ENCODE data around the gene TP53RK.

Gene TP53RK

GRCh38 chr20:46660487-46660886, 28.8 kb downstream of the TP53RK start:
- Histone ChIP-seq H3K4me3 (ENCODE audit: low read depth, low read length) (no peak overlapping the region), H3K36me3 (no peaks in the 10 kb centered on the region), H3K4me1 (no peaks in the 10 kb centered on the region), H3K27me3 (no peaks in the 10 kb centered on the region), H3K9me3 (no peaks in the 10 kb centered on the region)
- TF ChIP-seq, protein P1, sequence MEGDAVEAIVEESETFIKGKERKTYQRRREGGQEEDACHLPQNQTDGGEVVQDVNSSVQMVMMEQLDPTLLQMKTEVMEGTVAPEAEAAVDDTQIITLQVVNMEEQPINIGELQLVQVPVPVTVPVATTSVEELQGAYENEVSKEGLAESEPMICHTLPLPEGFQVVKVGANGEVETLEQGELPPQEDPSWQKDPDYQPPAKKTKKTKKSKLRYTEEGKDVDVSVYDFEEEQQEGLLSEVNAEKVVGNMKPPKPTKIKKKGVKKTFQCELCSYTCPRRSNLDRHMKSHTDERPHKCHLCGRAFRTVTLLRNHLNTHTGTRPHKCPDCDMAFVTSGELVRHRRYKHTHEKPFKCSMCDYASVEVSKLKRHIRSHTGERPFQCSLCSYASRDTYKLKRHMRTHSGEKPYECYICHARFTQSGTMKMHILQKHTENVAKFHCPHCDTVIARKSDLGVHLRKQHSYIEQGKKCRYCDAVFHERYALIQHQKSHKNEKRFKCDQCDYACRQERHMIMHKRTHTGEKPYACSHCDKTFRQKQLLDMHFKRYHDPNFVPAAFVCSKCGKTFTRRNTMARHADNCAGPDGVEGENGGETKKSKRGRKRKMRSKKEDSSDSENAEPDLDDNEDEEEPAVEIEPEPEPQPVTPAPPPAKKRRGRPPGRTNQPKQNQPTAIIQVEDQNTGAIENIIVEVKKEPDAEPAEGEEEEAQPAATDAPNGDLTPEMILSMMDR (IDR thresholded peaks at IDR 0.05; ENCODE audit: low read depth, low read length): no peak
- no peak for DNase-seq

- Histone ChIP-seq H3K4me3 (ENCODE audit: low read depth, low read length) (no peak overlapping the region), H3K27me3 (peaks cover 9% of the 10 kb centered on the region; the same call in 1 of the 2 replicates), H3K36me3 (no peaks in the 10 kb centered on the region), H3K9me3 (no peaks in the 10 kb centered on the region), H3K4me1 (no peaks in the 10 kb centered on the region)
- no peak for DNase-seq
- TF ChIP-seq, protein P1 (IDR thresholded peaks at IDR 0.05; ENCODE audit: low read depth, low read length): no peak
Measured at GRCh38 chr20:46657618-46658017, 31.6 kb downstream of the TP53RK start.

- Histone ChIP-seq H3K9me3 (no peaks in the 10 kb centered on the region), H3K4me1 (no peaks in the 10 kb centered on the region), H3K36me3 (no peaks in the 10 kb centered on the region), H3K4me3 (ENCODE audit: low read depth, low read length) (no peak overlapping the region), H3K27me3 (peaks cover 9% of the 10 kb centered on the region; the same call in 1 of the 2 replicates)
- TF ChIP-seq, protein P1 (IDR thresholded peaks at IDR 0.05; ENCODE audit: low read depth, low read length): no peak
- no peak for DNase-seq
Measured at GRCh38 chr20:46657137-46657536, 32.1 kb downstream of the TP53RK start.

DNA sequence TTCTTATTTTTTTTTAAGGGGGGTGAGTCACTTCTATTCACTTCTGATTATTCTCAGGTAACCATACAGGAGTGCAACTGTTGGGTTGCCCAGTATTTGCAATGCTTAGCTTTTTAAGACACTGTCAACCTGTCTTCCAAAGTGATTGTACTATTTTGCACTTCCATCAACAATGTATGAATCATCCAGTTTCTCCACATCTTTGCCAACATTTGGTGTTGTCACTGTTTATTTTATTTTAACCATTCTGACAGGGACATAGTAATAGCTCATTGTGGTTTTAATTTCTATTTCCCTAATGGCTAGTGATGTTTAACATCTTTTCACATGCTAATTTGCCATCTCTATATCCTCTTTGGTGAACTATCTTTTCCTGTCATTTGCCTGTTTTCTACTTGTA, 36.5 kb downstream of the TP53RK start:
- peaks cover 33% of the 10 kb centered on the region for H3K27me3 ChIP-seq
- no peak for DNase-seq
- TF ChIP-seq, protein P1 (IDR thresholded peaks at IDR 0.05; ENCODE audit: low read depth, low read length): no peak

DNA sequence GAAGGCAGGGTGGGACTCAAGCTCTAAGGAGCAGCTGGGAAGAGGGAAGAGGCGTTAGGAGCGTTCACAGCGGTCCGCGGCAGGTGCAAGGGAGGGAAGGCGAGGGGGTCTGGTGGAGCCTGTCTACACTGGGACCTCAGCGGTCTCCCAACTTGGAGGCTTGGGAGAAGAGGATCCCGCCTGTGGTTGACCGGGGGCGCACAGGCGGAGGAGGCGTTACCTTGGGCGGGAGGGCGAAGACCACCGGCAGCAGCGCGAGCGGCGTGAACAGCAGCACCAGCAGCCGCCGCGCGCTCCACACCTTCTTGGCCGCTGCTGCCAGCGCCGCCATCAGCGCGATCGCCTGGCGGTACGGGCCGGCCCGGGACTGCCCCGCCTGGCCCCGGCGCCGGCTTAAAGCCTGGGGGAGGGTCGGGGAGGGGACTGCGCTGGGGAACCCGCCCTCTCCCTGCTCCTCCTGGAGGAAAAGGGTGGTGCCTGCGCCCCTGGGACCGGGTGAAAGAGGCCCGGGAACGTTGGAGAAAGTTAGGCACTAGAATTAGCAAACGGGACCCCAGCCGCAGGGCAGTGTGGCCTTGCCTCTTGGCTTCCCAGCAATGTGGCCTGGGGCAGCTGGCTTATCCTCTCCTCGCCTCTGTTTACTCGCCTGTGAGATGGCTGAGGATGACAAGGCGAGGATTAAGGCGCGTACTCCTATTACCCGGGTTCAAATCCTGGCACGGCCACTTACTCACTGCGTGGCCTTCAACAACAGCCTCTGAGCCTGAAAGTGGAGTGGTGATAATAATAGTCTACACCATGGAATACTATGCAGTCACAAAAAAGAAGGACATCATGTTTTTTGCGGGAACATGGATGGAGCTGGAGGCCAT, 37.9 kb downstream of the TP53RK start, which contains the start of gene SLC13A3:
Gene SLC13A3 (minus strand): TSS at position 369 of the 872 bp plus-strand sequence. CDS start 38 bp downstream, at position 331.
- no peak for DNase-seq
- H3K4me1 ChIP-seq: no peaks in the 10 kb centered on the region
- peaks cover 33% of the 10 kb centered on the region for H3K27me3 ChIP-seq
- no peak within 1 kb of the TSS for H3K4me3 ChIP-seq (ENCODE audit: low read depth, low read length)
- TF ChIP-seq, protein P1 (IDR thresholded peaks at IDR 0.05; ENCODE audit: low read depth, low read length): no peak
- H3K36me3 ChIP-seq: no peaks in the 10 kb centered on the region
- H3K9me3 ChIP-seq: no peaks in the 10 kb centered on the region

More for the DNA sequence above, 36.5 kb downstream of the TP53RK start:
- Histone ChIP-seq H3K9me3 (no peaks in the 10 kb centered on the region), H3K4me1 (no peaks in the 10 kb centered on the region), H3K4me3 (ENCODE audit: low read depth, low read length) (no peak overlapping the region), H3K36me3 (no peaks in the 10 kb centered on the region)

- TF ChIP-seq, protein P1 (IDR thresholded peaks at IDR 0.05; ENCODE audit: low read depth, low read length): no peak
- Histone ChIP-seq H3K9me3 (no peaks in the 10 kb centered on the region), H3K27me3 (peaks cover 33% of the 10 kb centered on the region), H3K36me3 (no peaks in the 10 kb centered on the region), H3K4me3 (ENCODE audit: low read depth, low read length) (no peak overlapping the region), H3K4me1 (no peaks in the 10 kb centered on the region)
- DNase-seq: no peak
Measured at GRCh38 chr20:46650575-46651090, 38.6 kb downstream of the TP53RK start.
